ENCODE results near the gene RCN1.

Gene RCN1

DNA sequence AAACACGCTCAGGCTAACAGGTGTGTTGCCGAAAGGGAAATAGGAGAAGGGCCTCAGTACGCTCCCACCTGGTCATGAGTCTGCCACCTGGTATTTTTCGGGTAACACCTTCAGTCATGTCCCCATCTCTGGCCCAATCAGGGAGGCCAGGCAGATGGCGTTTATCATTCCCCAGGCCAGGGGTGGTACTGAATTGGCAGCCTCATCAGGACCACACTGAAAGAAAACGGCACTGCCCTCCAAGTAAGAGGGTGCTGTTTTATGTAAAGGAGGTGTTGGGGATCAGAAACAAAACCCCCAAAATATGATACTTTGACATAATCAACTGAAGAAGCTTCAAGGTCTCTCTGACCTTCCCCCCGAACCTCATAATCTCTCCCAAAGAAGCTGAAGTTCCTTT lies 58.9 kb downstream of the RCN1 start:
- H3K4me3 ChIP-seq (ENCODE audit: insufficient read depth, low read depth, low read length): no peak overlapping the region
- no peaks in the 10 kb centered on the region for H3K27me3 ChIP-seq (ENCODE audit: control insufficient read depth, insufficient read depth, low read length, poor library complexity, severe bottlenecking)
- no peaks in the 10 kb centered on the region for H3K36me3 ChIP-seq (ENCODE audit: control insufficient read depth, insufficient read depth, low read length)
- no peaks in the 10 kb centered on the region for H3K4me1 ChIP-seq (ENCODE audit: control insufficient read depth, insufficient read depth, low read length)
- no peaks in the 10 kb centered on the region for H3K9me3 ChIP-seq (ENCODE audit: control insufficient read depth, low read length)
- 94 to 98% methylated on average over 7 of the region's 7 CpGs for WGBS, 2 experiments
- no peak overlapping the region for H3K27ac ChIP-seq (ENCODE audit: insufficient read depth, low read depth, low read length, poor library complexity, severe bottlenecking)

DNA sequence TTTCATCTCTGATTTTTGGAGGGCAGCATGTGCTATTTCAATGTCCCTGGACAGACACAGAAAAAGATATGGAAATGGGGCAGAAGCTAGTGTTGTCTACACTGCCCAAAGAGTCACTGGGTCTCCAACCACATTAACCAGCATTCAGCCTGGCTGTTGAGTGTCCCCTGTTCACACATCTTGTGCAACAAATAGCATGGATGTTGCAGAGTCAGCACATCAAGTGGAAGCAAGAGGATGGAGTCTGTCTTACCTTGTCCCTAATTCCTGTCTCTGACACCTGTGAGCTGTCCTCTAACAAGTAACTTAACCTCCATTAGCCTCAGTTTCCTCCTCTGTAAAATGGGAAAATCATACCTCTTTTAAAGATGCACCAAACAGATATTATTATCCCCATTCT lies 60.2 kb downstream of the RCN1 start:
- Histone ChIP-seq H3K36me3 (ENCODE audit: control insufficient read depth, insufficient read depth, low read length) (no peaks in the 10 kb centered on the region), H3K4me1 (ENCODE audit: control insufficient read depth, insufficient read depth, low read length) (no peaks in the 10 kb centered on the region), H3K9me3 (ENCODE audit: control insufficient read depth, low read length) (no peaks in the 10 kb centered on the region), H3K27ac (ENCODE audit: insufficient read depth, low read depth, low read length, poor library complexity, severe bottlenecking) (no peak overlapping the region), H3K27me3 (ENCODE audit: control insufficient read depth, insufficient read depth, low read length, poor library complexity, severe bottlenecking) (no peaks in the 10 kb centered on the region), H3K4me3 (ENCODE audit: insufficient read depth, low read depth, low read length) (no peak overlapping the region)

DNA sequence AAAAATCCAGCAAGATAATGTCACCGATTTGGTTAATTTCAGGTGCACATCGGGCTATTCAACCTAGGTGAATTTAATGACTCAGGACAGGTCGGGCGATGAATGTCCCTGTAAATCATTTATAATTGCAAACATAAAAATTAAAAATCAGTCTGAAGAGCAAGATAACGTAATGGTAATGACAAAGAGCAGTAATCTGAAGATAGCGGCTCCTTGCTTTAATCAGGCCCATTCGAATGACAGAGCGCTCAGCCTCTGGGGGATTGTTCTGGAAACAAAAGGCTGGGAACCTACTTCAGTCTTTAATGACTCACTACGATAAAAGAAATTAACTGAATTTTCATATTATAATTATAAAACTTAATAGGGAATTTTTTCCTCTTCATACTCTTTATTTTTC lies 61.3 kb downstream of the RCN1 start:
- Histone ChIP-seq H3K36me3 (ENCODE audit: control insufficient read depth, insufficient read depth, low read length) (no peaks in the 10 kb centered on the region), H3K27ac (ENCODE audit: insufficient read depth, low read depth, low read length, poor library complexity, severe bottlenecking) (no peak overlapping the region), H3K9me3 (ENCODE audit: control insufficient read depth, low read length) (no peaks in the 10 kb centered on the region), H3K27me3 (ENCODE audit: control insufficient read depth, insufficient read depth, low read length, poor library complexity, severe bottlenecking) (no peaks in the 10 kb centered on the region), H3K4me3 (ENCODE audit: insufficient read depth, low read depth, low read length) (no peak overlapping the region), H3K4me1 (ENCODE audit: control insufficient read depth, insufficient read depth, low read length) (no peaks in the 10 kb centered on the region)
- WGBS, 2 experiments: 85 to 90% methylated on average over 6 to 8 of the region's 9 CpGs

DNA sequence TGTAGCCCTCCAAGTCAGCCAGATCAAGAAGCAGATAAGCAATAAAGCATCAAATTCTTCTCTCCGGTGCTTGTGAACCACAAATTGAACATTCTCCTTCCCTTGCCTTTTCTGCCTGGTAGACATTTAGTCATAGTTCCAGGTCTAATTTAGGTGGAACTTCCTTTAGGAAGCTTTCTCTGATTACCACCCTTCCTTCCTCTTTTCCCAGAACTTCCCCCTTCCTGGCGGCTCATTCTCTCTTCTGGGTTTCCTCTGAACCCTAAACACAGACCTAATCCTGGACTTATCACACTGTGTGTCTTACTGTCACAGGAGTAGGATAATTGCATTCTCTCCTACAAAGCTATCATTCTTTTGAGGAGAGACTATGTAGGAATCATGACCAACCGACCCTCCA lies 61.9 kb downstream of the RCN1 start:
- Histone ChIP-seq H3K4me3 (ENCODE audit: insufficient read depth, low read depth, low read length) (no peak overlapping the region), H3K4me1 (ENCODE audit: control insufficient read depth, insufficient read depth, low read length) (no peaks in the 10 kb centered on the region), H3K27ac (ENCODE audit: insufficient read depth, low read depth, low read length, poor library complexity, severe bottlenecking) (no peak overlapping the region), H3K9me3 (ENCODE audit: control insufficient read depth, low read length) (no peaks in the 10 kb centered on the region), H3K27me3 (ENCODE audit: control insufficient read depth, insufficient read depth, low read length, poor library complexity, severe bottlenecking) (no peaks in the 10 kb centered on the region), H3K36me3 (ENCODE audit: control insufficient read depth, insufficient read depth, low read length) (no peaks in the 10 kb centered on the region)
- 96 to 98% methylated on average over 3 of the region's 3 CpGs for WGBS, 2 experiments

DNA sequence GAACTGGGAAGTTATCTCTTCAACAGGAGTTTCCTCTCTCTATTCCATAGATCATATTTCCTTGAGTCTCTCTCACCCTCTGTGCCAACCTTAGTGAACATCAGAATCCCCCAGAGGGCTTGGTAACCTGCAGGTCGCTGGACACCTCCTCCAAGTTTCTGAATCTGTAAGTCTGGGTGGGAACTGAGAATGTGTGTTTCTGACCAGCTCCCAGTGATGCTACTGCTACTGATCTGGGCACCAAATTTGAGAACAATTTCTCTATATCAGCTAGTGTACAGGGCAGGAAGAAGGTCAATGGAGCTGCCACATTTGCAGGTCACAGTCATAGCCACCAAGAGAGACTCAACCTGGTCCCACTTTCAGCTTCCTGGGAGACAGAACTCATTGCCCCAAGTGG lies 62.9 kb downstream of the RCN1 start:
- Histone ChIP-seq H3K36me3 (ENCODE audit: control insufficient read depth, insufficient read depth, low read length) (no peaks in the 10 kb centered on the region), H3K27ac (ENCODE audit: insufficient read depth, low read depth, low read length, poor library complexity, severe bottlenecking) (no peak overlapping the region), H3K4me1 (ENCODE audit: control insufficient read depth, insufficient read depth, low read length) (no peaks in the 10 kb centered on the region), H3K9me3 (ENCODE audit: control insufficient read depth, low read length) (no peaks in the 10 kb centered on the region), H3K27me3 (ENCODE audit: control insufficient read depth, insufficient read depth, low read length, poor library complexity, severe bottlenecking) (no peaks in the 10 kb centered on the region), H3K4me3 (ENCODE audit: insufficient read depth, low read depth, low read length) (no peak overlapping the region)
- WGBS, 2 experiments: 72 to 100% methylated on average over 1 of the region's 1 CpG

DNA sequence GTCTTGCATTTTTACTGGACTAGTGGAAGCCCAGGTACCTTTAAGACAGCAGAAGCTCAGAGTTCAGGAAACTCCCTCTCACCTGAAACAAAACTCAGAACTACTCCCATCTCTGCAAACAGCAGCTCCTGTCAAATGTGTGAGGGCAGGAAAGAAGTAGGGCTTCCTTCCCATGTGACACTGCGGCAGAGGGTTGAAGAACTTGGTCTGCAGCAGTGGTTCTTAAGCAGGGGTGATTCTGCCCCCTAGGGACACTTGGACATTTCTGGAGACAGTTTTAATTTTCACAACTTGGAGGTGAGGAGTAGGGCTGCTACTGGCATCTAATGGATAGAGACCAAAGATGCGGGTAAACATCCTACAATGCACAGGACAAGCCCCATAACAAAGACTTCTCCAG lies 63.4 kb downstream of the RCN1 start:
- no peaks in the 10 kb centered on the region for H3K27me3 ChIP-seq (ENCODE audit: control insufficient read depth, insufficient read depth, low read length, poor library complexity, severe bottlenecking)
- H3K4me3 ChIP-seq (ENCODE audit: insufficient read depth, low read depth, low read length): no peak overlapping the region
- no peaks in the 10 kb centered on the region for H3K36me3 ChIP-seq (ENCODE audit: control insufficient read depth, insufficient read depth, low read length)
- H3K27ac ChIP-seq (ENCODE audit: insufficient read depth, low read depth, low read length, poor library complexity, severe bottlenecking): no peak overlapping the region
- no peaks in the 10 kb centered on the region for H3K9me3 ChIP-seq (ENCODE audit: control insufficient read depth, low read length)
- H3K4me1 ChIP-seq (ENCODE audit: control insufficient read depth, insufficient read depth, low read length): no peaks in the 10 kb centered on the region
- whole genome bisulfite sequencing, 2 experiments: 88 to 98% methylated on average over 2 of the region's 2 CpGs
